NCI-H187 treated with DMSO at 0.1 percent for 48 hours (cell line): ENCODE data around the gene FAM171A1.
"Not testable (repeated sequence)": the region's sequence is repeated elsewhere in the genome, so short reads cannot be mapped to it uniquely, and the experiment has no call there.

Source experiments
- DNase-seq: peaks from one replicate; lab custom pipeline; 2025; lab: John Stamatoyannopoulos, UW

FAM171A1 gene

GRCh38 chr10:15344256-15344875 is 26.7 kb downstream of the FAM171A1 start:
- DNase-seq: no peak

DNA sequence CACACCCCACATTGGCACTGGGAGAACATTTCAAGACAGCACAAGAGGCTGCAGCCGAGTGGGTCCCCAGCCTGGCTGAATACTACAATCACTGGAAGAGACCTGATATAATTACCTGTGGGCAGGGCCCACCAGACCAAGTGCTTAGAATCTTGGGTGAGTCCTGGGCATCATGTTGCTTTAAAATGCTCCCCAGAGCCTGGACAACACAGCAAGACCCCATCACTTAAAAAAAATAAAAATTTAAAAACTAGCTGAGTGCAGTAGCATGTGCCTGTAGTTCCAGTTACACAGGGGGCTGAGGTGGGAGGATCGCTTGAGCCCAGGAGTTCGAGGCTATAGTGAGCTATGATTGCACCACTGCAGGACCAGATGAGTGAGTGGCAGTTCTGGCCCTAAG is 28.1 kb downstream of the FAM171A1 start:
- DNase-seq: no peak

GRCh38 chr10:15341502-15342128 is 29.5 kb downstream of the FAM171A1 start:
- no peak for DNase-seq

GRCh38 chr10:15339892-15340291 is 31.2 kb downstream of the FAM171A1 start:
- DNase-seq: no peak

GRCh38 chr10:15337441-15337923 is 33.6 kb downstream of the FAM171A1 start:
- DNase-seq: not testable (repeated sequence)

GRCh38 chr10:15336211-15336610 is 34.9 kb downstream of the FAM171A1 start:
- no peak for DNase-seq

DNA sequence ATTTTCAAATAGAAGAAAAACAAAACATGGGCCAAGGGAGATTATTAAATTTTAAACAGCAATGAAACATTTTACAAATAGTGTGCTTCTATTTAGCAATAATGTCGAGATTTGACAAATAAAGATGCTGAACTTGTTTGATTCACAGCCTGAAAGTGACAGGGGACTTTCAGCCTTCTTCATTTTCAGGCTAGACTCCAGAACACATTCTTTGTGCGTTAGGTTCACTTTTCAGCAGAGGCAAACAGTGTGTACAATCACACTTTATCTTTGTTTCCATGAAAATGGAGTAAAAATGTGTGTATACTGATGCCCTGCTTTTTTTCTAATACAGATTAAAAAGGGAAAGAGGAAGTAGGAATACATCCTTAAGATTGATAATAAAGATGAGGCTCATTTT is 35.6 kb downstream of the FAM171A1 start:
- DNase-seq: no peak

DNA sequence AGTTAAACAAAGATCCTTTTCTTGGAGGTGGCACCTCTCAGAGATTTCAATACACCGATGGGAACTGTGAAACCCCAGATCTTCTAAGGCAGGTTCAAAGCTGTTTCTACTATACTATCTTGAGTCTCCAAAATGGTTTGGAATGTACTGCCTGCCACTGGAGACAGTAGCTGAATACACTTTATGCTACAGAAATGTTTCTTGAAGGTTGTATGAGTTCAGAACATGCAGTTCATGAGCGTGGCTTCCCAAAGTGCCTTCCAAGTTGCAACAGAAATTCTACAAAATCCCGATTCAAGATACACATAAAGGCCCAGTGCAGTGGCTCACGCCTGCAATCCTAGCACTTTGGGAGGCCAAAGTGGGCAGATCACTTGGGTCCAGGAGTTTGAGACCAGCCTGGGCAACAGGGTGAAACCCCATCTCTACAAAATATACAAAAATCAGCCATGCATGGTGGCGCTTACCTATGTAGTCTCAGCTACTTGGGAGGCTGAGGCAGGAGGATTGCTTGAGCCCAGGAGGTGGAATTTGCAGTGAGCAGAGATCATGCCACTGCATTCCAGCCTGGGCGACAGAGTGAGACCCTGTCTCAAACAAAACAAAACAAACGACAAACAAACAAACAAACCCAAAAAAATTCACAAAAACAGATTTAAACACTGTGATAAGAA is 36.3 kb downstream of the FAM171A1 start:
- DNase-seq: no peak

GRCh38 chr10:15333909-15334649 is 37.0 kb downstream of the FAM171A1 start:
- DNase-seq: no peak

- not testable (repeated sequence) for DNase-seq
Measured at GRCh38 chr10:15333181-15333580, 37.9 kb downstream of the FAM171A1 start.

DNA sequence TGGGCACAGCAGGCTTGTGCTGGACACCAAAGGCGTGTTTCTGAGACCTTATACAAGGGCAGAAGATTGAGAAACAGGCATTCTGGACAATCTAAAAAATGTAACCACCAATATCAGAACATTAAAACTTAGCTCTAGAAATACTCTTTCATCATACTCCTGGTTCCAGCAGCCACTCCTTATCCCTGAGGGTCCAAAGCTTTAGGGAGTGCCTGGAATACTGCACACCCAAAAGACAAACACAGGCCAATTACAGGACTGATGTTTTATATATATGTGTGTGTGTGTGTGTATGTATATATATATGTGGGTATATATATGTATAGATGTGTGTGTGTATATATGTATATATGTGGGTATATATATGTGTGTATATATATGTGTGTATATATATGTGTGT is 39.6 kb downstream of the FAM171A1 start:
- no peak for DNase-seq

GRCh38 chr10:15329437-15329836 is 41.7 kb downstream of the FAM171A1 start:
- DNase-seq: no peak

DNA sequence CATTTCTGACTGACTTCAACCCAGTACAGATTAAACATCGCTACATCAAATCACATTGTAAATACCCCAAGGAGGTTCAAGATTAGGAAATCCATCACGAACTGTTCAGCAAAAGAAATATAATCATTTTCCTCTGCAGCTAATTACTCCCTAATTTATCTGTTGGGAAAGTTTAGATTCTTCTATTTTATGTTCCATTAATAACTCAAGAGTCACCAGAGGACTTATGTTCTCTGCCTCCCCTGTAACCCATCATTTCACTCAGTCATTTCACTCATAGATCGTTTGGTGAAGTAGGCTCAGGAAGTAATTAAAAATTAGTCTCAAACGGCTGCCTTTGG is 45.2 kb downstream of the FAM171A1 start:
- no peak for DNase-seq

- DNase-seq: no peak
Measured at GRCh38 chr10:15325243-15325943, 45.7 kb downstream of the FAM171A1 start.

- DNase-seq: no peak
Measured at GRCh38 chr10:15324611-15325010, 46.5 kb downstream of the FAM171A1 start.

DNA sequence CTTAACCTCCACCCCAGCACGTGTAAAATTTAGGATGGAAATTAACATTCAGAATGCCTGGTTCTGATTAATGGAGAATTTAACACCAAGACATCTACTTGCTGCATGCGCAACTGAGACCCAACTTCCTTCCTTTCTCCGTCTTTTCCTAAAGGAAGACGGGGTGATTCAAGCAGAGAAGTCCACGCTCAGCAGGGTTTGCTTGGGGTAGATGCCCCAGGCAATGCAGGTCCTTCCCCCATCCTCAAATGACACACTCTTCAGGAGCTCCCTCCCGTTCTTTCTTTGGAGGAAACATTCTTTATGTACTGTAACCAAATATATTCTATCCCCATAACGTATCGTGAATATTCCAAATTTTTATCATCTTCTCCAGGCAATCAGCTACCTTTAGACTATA is 47.0 kb downstream of the FAM171A1 start:
- no peak for DNase-seq

DNA sequence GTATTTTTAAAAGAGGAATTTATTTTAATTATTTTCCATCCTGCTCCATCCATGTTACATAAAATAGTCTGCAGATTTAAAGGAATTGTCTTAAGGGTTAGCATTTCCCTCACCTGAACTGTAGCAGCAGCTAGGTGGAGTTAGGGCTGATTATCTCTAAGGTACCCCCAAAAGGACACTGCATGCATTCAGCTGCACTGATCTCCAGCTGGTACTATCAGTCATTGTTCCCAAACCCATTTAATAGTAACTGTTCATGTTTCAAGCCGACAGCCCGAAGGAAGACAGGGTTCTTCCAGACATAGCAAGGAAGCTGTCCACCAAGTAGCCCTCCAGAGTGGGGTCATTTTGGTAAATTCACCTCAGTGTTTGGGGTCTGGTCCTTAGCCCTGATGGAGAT is 48.7 kb downstream of the FAM171A1 start:
- no peak for DNase-seq

- DNase-seq: no peak
Measured at GRCh38 chr10:15321431-15322341, 49.4 kb downstream of the FAM171A1 start.

DNA sequence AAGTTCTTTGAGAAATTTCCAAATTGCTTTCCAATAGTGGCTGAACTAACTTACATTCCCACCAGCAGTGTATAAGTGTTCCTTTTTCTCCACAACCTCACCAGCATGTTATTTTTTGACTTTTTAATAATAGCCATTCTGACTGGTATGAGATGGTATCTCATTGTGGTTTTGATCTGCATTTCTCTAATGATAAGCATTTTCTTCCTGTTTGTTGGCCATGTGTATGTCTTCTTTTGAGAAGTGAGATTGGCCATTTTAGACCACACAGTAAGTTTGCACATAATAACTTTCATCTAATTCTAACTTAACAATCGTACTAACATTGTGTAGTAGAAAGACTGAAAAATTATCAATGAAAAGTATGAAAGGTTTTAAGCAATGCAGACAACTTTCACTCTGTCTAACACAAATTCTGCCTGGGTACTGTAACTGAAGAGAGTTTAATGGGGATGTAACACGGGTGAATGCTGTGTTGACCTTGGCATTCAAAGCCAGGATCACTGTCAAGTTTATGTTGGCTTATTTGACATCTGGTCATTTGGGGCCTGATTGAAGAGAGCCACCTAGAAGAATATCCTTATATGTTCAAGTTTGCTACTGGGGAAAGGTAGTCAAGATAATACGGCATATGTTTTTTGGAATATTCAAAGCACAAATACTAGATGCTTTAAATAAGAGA is 50.4 kb downstream of the FAM171A1 start:
- no peak for DNase-seq

DNA sequence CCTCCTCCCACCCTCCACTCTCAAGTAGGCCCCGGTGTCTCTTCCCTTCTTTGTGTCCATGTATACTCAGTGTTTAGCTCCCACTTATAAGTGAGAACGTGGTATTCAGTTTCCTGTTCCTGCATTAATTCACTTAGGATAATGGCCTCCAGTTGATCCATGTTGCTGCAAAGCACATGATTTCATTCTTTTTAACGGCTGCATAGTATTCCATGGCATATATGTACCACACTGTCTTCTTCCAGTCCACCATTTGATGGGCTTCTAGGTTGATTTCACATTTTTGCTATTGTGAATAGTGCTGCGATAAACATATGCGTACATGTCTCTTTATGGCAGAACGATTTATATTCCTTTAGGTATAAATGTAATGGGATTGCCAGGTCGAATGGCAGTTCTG is 51.0 kb downstream of the FAM171A1 start:
- DNase-seq: no peak
